Mesenchymal stem cell (in vitro differentiated cells and primary cell): ENCODE measurements around the gene ANAPC5.

ENCODE experiments used
- DNase-seq: peaks from one replicate; pipeline ENCODE4 v3.0.0-alpha.2; 2013
- H2AFZ ChIP-seq: one replicate; pipeline ENCODE4 v1.6.1; 2013; ENCODE audit warnings: low read depth, mild to moderate bottlenecking, control low read depth, inconsistent platforms, low read length, moderate library complexity
- H2AK5ac ChIP-seq: 2 replicates; pipeline ENCODE4 v1.6.1; 2013; ENCODE audit warnings: low read length, moderate library complexity, mild to moderate bottlenecking, inconsistent platforms; ENCODE audit not compliant: severe bottlenecking
- H2BK120ac ChIP-seq: one replicate; pipeline ENCODE4 v1.6.1; 2013; ENCODE audit warnings: low read depth, mild to moderate bottlenecking, inconsistent platforms, low read length, moderate library complexity
- H2BK12ac ChIP-seq, 2 experiments: one replicate each; pipeline ENCODE4 v1.6.1; 2013; ENCODE audit warnings: inconsistent platforms in 2 of 2, low read length in 2 of 2, mild to moderate bottlenecking in 2 of 2, moderate library complexity in 2 of 2, control low read depth in 1 of 2
- H2BK15ac ChIP-seq: one replicate; pipeline ENCODE4 v1.6.1; 2013; ENCODE audit warnings: mild to moderate bottlenecking, low read depth, inconsistent platforms; ENCODE audit not compliant: poor library complexity, severe bottlenecking
- H2BK5ac ChIP-seq: 2 replicates; pipeline ENCODE4 v1.6.1; 2013; ENCODE audit warnings: low read depth, mild to moderate bottlenecking, low read length, control low read depth, inconsistent platforms; ENCODE audit not compliant: poor library complexity, severe bottlenecking
- H3K14ac ChIP-seq, 2 experiments: one replicate each; pipeline ENCODE4 v1.6.1; 2013; ENCODE audit warnings: inconsistent platforms in 2 of 2, low read length in 2 of 2, control low read depth in 1 of 2, mild to moderate bottlenecking in 1 of 2, moderate library complexity in 1 of 2
- H3K18ac ChIP-seq, 2 experiments: one replicate each; pipeline ENCODE4 v1.6.1; 2013; ENCODE audit warnings: inconsistent platforms in 2 of 2, low read length in 2 of 2, control low read depth in 1 of 2, low read depth in 1 of 2, mild to moderate bottlenecking in 1 of 2
- H3K23ac ChIP-seq, 2 experiments: one replicate each; pipeline ENCODE4 v1.6.1; 2013; ENCODE audit warnings: inconsistent platforms in 2 of 2, low read length in 2 of 2, mild to moderate bottlenecking in 2 of 2, moderate library complexity in 2 of 2, control low read depth in 1 of 2
- H3K27ac ChIP-seq: 2 replicates; pipeline ENCODE4 v1.5.1; 2013; ENCODE audit warnings: mild to moderate bottlenecking, moderate library complexity, low read length, control low read depth, inconsistent platforms; ENCODE audit not compliant: poor library complexity, severe bottlenecking
- H3K27me3 ChIP-seq, 2 experiments: 2 replicates each; pipeline versions ENCODE4 v1.6.1 to v1.7.0; 2013; ENCODE audit warnings: low read length in 2 of 2, mild to moderate bottlenecking in 2 of 2, moderate library complexity in 2 of 2, control low read depth in 1 of 2, inconsistent platforms in 1 of 2; ENCODE audit not compliant: control insufficient read depth in 1 of 2, insufficient read depth in 1 of 2
- H3K36me3 ChIP-seq, 2 experiments: 2 replicates each; pipeline versions ENCODE4 v1.6.1 to v1.7.0; 2013; ENCODE audit warnings: low read length in 2 of 2, control low read depth in 1 of 2, inconsistent platforms in 1 of 2, low read depth in 1 of 2, mild to moderate bottlenecking in 1 of 2; ENCODE audit not compliant: insufficient read depth in 2 of 2, control insufficient read depth in 1 of 2
- H3K4ac ChIP-seq, 2 experiments: one replicate each; pipeline ENCODE4 v1.6.1; 2013; ENCODE audit warnings: inconsistent platforms in 2 of 2, low read length in 2 of 2, mild to moderate bottlenecking in 2 of 2, moderate library complexity in 2 of 2, control low read depth in 1 of 2, low read depth in 1 of 2
- H3K4me1 ChIP-seq: 2 replicates; pipeline ENCODE4 v1.6.1; 2013; ENCODE audit warnings: low read depth, low read length, control low read depth; ENCODE audit not compliant: control insufficient read depth, insufficient read depth
- H3K4me2 ChIP-seq: 2 replicates; pipeline ENCODE4 v1.6.1; 2013; ENCODE audit warnings: low read length, mild to moderate bottlenecking, inconsistent platforms; ENCODE audit not compliant: poor library complexity, severe bottlenecking
- H3K4me3 ChIP-seq, 2 experiments: 2 replicates each; pipeline versions ENCODE4 v1.5.1 to v1.7.0; 2013; ENCODE audit warnings: low read length in 2 of 2, mild to moderate bottlenecking in 2 of 2, control low read depth in 1 of 2, low read depth in 1 of 2; ENCODE audit not compliant: insufficient read depth in 1 of 2
- H3K79me1 ChIP-seq: replicated peaks from 2 replicates; pipeline ENCODE4 v1.6.1; 2013; ENCODE audit warnings: mild to moderate bottlenecking, control low read depth, low read length, inconsistent platforms; ENCODE audit not compliant: poor library complexity, severe bottlenecking
- H3K9ac ChIP-seq: 2 replicates; pipeline ENCODE4 v1.7.0; 2013; ENCODE audit warnings: mild to moderate bottlenecking, low read length, moderate library complexity
- H3K9me3 ChIP-seq: 2 replicates; pipeline ENCODE4 v1.7.0; 2013; ENCODE audit warnings: mild to moderate bottlenecking, low read length; ENCODE audit not compliant: control insufficient read depth
- H4K8ac ChIP-seq: one replicate; pipeline ENCODE4 v1.6.1; 2013; ENCODE audit warnings: inconsistent platforms, mild to moderate bottlenecking, low read length, moderate library complexity
- H4K91ac ChIP-seq: one replicate; pipeline ENCODE4 v1.6.1; 2013; ENCODE audit warnings: mild to moderate bottlenecking, low read length, inconsistent platforms
- WGBS: methylation state at CpG from one replicate; pipeline ENCODE4 v1.1.7; 2013; ENCODE audit warnings: mixed read lengths; 5-methylcytosine and 5-hydroxymethylcytosine counted together

ANAPC5 gene

GRCh38 chr12:121260091-121260490 lies 92.1 kb downstream of the ANAPC5 start:
- H2BK12ac ChIP-seq: no peak overlapping the region
- H3K4ac ChIP-seq: no peak overlapping the region
- no peaks in the 10 kb centered on the region for H3K27me3 ChIP-seq
- no peak overlapping the region for H2BK15ac ChIP-seq
- no peak overlapping the region for H4K91ac ChIP-seq
- H2AK5ac ChIP-seq: no peak overlapping the region
- no peak overlapping the region for H3K9ac ChIP-seq
- no peak overlapping the region for H3K23ac ChIP-seq
- no peak overlapping the region for H3K18ac ChIP-seq
- H4K8ac ChIP-seq: no peak overlapping the region
- no peak overlapping the region for H3K4me3 ChIP-seq
- H3K9me3 ChIP-seq: no peaks in the 10 kb centered on the region
- DNase-seq: no peak
- H3K27ac ChIP-seq: no peak overlapping the region
- H3K14ac ChIP-seq: no peak overlapping the region
- no peak overlapping the region for H2AFZ ChIP-seq
- no peaks in the 10 kb centered on the region for H3K4me1 ChIP-seq
- H3K4me2 ChIP-seq: no peak overlapping the region
- H2BK5ac ChIP-seq: no peak overlapping the region
- H2BK120ac ChIP-seq: no peak overlapping the region
- H3K79me1 ChIP-seq: no peaks in the 10 kb centered on the region
- WGBS: 97% methylated on average over 7 of the region's 7 CpGs
- H3K36me3 ChIP-seq: peaks cover 40 to 79% of the 10 kb centered on the region in 2 experiments

- H2BK120ac ChIP-seq: no peak overlapping the region
- no peak overlapping the region for H3K23ac ChIP-seq
- no peak overlapping the region for H3K14ac ChIP-seq
- H3K4me2 ChIP-seq: no peak overlapping the region
- no peak overlapping the region for H2AK5ac ChIP-seq
- H3K79me1 ChIP-seq: no peaks in the 10 kb centered on the region
- H3K9ac ChIP-seq: no peak overlapping the region
- no peak overlapping the region for H3K18ac ChIP-seq
- no peak overlapping the region for H2BK15ac ChIP-seq
- peaks cover 42 to 81% of the 10 kb centered on the region in 2 experiments for H3K36me3 ChIP-seq
- H3K4me1 ChIP-seq: no peaks in the 10 kb centered on the region
- 99% methylated on average over 11 of the region's 11 CpGs for WGBS
- no peak overlapping the region for H4K8ac ChIP-seq
- no peak overlapping the region for H2AFZ ChIP-seq
- no peak overlapping the region for H3K4me3 ChIP-seq
- H2BK5ac ChIP-seq: no peak overlapping the region
- no peak overlapping the region for H3K27ac ChIP-seq
- no peak overlapping the region for H2BK12ac ChIP-seq
- DNase-seq: no peak
- no peak overlapping the region for H4K91ac ChIP-seq
- no peaks in the 10 kb centered on the region for H3K9me3 ChIP-seq
- no peaks in the 10 kb centered on the region for H3K27me3 ChIP-seq
- no peak overlapping the region for H3K4ac ChIP-seq
These were observed 93.1 kb downstream of the ANAPC5 start for GRCh38 chr12:121259074-121259473.
